HT1080 (cell line): ENCODE data around the gene LEPR. TPM values are rescaled to one million over a fixed set of nuclear protein-coding genes. Genes with fewer than 3 reads are reported as not detected.

ENCODE experiments used
- small RNA-seq: library from RNA; depleted of rRNA; stranded (forward); fragments of <200 nt; gene quantifications from one replicate; pipeline ENCODE3, GENCODE V24; 2014
- total RNA-seq: library from RNA; depleted of rRNA; stranded (reverse); fragments of >200 nt; shearing (Covaris generic); gene quantifications from 2 replicates; pipeline ENCODE4 v1.2.3, GENCODE V29; 2014; rRNA removed

The LEPR gene
- total RNA-seq, 1 experiment from 2014 or later = 1.5 TPM

Small RNA genes lying within 50 kb of the gene (small RNA-seq; reads per million reads assigned to genes)
- not detected for gene RNU2-15P

Other genes with a start within 250 kb of the LEPR start
- gene DNAJC6, start 111.1 kb upstream of the LEPR start, total RNA-seq = 1.3 and 3.3 TPM in 2 replicates
- 26.6 and 30.1 TPM in 2 replicates for gene LEPROT, start within 50 bp of the LEPR start, total RNA-seq